Measurements from ENCODE around the gene MCRS1. TPM values are rescaled to one million over a fixed set of nuclear protein-coding genes. Genes with fewer than 3 reads are reported as not detected.
"Not testable (repeated sequence)": the region's sequence is repeated elsewhere in the genome, so short reads cannot be mapped to it uniquely, and the experiment has no call there.

Gene MCRS1
- total RNA-seq, 1 donor from 2014 or later = 90.8 TPM

DNA sequence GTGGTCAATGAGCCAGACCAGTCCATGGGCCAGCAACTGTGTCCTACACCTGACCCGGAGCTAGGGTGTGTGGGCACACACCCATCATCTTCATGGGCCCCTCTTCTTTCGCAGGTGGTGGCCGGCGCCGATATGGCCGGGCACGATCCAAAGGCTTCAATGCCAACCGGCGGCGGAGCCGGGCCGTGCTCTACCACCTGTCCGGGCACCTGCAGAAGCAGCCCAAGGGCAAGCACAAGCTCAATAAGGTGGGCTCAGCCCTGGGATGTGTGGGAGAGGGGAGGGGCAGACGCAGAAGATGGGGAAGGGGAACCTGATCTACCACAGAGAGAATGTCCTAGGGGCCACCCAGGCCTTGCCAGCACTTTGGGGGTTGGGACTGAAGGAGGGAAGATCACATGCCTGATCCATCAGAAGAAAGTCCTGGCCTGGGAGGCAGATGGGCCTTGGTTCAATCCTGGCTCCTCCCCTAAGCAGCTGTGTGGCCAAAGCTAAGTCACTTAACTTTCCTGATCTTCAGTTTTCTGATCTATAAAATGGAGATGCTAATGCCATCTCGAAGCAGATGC lies 25.3 kb downstream of the MCRS1 start:
- intact Hi-C loops (cut with micrococcal nuclease) = no loop called here

DNA sequence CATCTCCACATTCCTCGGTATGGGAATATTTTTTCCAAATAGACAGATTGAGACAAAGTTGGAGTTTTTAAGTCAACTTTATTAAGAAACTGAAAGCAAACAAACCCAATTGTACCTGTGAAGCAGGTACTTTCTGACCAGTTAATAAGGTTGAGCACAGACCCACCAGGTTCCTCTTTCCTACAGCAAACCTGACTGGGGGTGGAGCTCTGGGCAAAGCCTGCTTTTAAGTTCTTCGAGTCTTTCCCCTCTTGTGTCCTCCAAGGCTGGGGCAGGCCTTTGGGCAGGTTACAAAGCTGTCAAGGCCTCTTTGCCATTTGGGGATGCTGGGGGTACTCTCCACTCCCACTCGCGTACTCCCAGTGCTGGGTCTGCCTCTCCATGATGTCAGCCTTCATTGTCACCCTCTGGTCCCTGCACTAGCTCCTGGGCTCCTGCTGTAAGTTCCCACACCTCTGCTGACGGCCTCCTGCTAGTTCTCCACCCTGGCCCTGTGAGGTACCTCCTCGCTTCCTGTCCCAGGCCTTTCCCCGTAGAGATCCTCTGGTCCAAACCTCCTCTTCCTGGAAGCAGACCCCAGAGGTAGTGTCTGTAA lies 25.9 kb downstream of the MCRS1 start:
- intact Hi-C loops (cut with micrococcal nuclease) = no loop called here

DNA sequence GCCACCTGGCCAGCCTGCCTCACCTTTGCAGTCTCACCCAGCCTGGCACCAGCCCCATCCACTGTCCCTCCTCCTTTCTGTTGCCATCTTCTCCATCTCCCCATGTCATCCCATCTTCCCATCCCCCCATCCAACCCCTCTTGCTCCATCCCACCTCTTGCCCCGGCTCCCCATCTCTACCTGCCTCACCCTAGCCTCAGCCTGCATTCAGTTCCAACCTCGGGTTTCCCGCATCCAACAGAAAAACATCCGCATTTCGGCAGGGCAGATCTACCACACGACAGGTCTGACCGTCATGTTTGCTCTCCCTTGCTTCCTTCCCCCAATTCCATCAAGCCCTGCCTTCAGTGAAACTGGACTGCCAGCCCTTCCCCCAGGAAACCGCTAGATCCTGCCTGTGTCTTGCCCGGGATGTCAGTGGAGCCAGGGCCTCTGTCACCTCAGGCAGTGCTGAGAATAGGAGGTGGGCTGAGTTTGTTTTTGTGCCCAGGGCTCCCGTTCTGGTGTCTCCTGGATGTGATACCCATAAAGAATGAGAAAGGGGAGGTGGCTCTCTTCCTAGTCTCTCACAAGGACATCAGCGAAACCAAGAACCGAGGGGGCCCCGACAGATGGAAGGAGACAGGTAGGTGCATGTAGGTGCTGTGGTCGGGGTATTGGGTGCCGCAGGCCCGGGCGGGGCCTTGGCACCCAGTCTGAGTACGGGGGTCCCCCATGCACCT lies 26.6 kb downstream of the MCRS1 start:
- intact Hi-C loops (cut with micrococcal nuclease) = no loop called here

DNA sequence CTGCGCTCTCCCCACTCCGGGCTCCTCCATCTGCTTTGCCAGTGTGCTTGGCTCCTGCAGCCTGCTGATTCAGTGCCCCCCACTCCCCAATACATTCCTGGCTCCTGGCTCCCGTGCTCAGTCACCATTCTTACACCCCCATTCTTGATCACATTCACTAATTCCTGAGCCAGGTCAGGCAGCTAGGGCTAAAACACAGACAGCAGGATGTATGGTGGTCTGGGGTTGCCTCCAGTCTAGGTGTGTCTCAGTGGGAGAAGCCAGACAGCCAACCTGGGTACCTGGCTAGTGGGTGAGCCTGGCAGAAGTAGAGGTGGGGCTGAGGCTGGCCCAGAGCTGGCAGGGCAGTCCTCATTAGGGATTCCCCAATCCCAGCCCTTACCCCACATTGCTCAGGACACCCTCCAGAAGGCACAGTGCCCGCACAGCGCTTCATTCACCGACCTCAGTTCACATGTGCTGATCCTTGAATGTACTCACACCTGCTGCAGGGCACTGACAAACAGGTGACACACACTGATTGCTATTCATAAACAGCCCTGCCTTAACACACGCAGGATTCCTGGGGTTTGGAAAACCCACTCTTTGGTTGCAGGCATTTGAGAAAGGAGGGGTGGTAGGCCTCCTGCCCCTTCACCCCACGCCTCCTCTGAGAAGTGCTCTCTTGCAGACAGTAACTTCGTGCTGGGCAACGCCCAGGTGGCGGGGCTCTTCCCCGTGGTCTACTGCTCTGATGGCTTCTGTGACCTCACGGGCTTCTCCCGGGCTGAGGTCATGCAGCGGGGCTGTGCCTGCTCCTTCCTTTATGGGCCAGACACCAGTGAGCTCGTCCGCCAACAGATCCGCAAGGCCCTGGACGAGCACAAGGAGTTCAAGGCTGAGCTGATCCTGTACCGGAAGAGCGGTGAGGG lies 27.5 kb downstream of the MCRS1 start:
- intact Hi-C loops (cut with micrococcal nuclease) = no loop called here

DNA sequence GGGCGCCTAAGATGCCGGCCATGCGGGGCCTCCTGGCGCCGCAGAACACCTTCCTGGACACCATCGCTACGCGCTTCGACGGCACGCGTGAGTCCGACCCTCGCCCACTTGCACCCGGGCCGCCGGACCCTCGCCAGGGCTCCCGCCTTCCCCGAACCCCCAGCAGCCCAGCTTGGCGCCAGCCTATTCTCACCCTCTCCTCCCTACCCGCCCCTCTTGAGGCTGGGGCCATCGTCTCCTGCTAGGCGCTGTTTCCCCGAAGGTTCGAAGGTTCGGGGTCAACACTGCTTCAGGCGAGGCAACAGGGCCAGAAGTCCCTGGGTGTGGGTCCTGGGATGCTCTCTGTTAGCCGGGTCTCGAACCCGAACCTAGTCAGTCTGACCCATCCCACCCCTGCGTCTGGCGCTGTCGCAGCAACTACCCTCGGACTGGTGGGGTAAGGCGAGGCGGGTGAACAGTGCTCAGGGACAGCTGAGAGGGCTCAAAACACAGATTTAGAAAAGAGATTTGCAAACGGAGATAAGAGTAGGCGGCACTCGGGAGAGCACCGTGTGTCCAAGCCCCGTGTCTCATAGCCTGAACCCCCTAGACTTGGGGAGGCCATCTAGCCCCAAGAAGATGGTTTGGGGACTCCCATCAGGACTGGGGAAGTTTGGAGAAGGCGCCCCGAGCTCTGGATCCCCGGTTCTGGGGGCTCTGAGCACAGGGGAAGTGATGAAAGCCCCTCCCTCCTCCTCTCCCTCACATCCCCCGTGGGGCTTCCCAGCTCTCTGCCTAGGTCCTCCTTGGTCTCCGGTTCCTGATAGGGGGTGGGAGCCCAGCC lies 28.3 kb downstream of the MCRS1 start:
- intact Hi-C loops (cut with micrococcal nuclease) = loop anchor here (2.0 to 5.0 kb wide), 2 partner anchors 83 to 181 kb away; partner anchors contain the start of gene PRPF40B

DNA sequence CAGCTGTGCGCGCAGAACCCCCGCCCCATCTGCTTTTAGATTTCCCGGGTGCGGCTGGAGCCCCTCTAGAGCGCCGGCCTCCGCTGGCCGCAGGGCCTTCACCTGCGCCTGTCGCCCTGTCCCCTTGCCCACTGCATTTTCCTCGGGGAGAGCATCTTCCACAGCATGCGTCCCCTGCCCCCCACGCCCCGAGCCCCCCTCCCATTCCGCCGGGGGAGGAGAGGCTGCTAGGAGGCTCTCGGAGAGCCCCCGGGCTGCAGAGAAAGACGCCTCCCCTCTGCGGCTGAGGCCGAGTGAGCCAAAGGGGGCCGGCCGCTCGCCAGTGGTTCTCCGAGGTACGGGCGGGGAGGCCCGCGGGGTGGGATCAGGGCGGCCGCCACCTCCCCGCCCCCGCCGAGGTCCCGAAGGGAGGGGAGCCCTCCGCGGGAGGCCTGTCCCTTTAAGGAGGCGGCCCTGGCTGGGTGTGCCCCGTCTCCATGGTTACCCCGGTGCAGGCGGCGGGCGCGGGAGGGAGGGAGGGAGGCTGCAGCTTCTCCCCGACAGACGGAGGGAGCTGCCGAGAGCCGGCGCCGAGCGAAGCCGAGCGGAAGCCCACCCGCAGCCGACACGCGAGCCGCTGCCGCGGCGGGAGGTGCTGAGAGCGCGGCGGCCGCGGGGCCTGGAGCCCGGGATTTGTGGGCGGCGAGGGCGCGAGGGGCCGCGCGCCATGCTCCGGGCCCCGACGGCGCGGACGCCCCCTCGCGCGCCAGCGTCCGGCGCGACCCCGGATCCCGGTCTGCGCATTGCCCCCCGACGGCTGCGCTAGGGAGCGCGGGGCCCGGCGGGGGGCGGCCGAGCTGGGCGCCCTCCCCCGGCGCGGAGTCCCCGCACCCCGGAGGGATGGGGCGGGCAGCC lies 29.2 kb downstream of the MCRS1 start, which contains the start of gene KCNH3:
KCNH3 (plus strand) TSS at position 521 of the 894 bp plus-strand sequence. CDS start 387 bp downstream, outside the sequence.
- intact Hi-C loops (cut with micrococcal nuclease) = loop anchor here (1.0 to 5.0 kb wide), 3 partner anchors 30 to 180 kb away; partner anchors contain the start of genes MCRS1 and PRPF40B

DNA sequence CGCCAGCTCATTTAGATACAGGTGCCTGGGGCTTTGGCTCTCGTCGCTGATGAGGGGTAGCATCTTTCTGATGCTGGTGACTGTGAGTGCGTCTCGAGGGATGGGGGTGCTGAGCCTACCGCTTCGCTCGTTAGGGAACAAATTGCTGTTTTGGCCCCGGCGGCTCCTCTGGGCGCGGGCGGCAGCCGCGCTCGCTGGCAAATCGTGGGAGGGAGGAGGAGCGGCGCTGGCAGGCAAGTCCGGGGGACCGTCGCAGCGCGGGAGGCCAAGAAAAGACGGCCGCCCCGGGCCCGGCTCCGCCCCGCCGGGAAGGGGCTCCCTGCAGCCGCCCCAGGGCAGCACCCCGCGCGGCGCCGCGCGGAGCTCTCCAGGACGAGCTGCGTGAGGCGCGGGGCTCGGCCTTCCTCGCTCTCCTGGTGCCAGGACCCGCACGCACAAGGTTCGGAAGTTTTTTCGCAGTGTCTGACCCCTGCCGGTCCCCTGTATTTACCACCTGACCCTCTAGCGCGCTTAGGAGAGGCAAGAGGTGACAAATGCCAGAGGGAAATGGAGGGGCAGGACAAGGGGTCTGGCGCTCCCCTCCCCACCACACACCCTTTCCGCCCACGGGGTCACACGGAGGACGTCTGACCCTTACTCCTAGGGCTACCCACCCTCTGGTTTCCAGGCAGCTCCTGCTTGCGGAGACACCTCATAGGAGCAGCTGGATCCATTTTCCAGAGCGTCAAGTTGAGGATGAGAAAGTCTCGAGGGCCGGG lies 30.0 kb downstream of the MCRS1 start:
- intact Hi-C loops (cut with micrococcal nuclease) = loop anchor here (1.0 to 5.0 kb wide), 3 partner anchors 30 to 179 kb away; partner anchors contain the start of genes MCRS1 and PRPF40B

DNA sequence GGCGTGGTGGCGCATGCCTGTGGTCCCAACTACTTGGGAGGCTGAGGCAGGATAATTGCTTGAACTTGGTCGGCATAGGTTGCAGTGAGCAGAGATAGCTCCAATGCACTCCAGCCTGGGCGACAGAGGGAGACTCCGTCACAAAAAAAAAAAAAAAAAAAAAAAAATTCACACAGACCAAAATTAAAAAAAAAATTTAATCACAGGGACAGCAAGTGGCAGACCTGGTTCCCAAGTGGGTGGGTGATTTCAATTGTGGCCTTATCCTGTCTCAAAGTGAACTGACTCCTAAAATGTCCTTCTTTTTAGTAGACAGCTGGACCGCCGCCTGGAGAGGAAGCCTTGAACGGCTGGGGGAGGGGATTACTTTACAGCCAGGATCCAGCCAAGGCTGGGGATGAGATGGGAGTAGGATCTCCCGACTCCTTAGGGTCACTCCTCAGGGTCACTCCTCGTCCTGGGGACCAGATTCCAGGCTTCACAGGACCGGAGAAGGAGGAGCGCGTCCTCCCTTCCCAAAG lies 30.7 kb downstream of the MCRS1 start:
- intact Hi-C loops (cut with micrococcal nuclease) = loop anchor here (5.0 kb wide), 1 partner anchor 85 kb away; the partner anchor contains the start of gene PRPF40B

DNA sequence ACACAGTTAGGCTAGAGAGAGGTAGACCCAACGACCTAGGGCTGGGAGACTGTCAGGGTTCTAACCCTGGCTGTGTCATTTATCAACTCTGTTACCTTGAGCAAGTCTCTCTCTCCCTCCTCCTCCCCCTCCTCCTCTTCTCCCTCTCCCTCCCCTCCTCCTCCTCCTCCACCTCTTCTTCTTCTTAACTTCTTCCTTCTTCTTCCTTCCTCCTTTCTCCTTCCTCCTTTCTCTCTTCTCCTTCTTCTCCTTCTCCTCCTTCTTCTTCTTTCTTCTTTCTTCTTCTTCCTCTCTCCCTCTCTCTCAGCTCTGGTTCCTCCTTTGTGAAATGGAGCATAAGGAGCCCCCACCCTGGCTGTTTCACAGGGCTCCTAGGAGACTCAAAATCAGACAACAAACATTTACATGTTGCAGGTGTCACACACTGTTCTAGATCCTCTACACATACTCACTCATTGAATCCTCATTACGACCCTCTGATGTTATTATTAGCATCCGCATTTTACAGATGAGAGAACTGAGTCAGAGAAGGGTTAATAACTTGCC lies 31.3 kb downstream of the MCRS1 start:
- intact Hi-C loops (cut with micrococcal nuclease) = loop anchor here (5.0 kb wide), 1 partner anchor 86 kb away; the partner anchor contains the start of gene PRPF40B

DNA sequence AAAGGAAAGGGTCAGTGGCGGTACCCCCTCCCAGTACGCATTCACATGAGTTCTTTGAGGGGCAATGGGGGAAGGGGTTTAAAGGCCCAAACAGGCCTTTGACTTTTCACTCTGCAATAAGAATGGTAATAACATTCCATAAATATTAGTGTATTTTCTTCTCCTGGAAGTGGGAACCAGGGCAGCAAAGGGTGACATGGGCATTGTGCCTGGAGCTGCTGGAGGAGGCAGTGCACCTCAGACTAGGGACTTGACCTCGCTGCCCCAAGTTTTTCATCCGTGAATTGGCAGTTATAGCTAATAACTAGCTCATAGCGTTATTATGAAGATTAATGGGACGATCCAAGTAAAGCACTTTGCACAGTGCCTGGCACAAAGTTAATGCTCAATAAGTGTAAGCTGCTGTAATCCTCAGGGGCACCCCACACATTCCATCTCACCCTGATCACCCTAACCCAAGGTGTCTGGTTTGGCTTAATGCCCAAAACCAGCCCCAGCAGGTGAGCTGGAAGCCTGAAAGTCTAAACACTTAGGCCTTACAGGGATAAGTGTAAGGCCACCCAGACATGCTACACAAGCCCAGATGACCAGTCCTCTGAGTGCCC lies 31.9 kb downstream of the MCRS1 start:
- intact Hi-C loops (cut with micrococcal nuclease) = loop anchor here (5.0 kb wide), 1 partner anchor 86 kb away; the partner anchor contains the start of gene PRPF40B

DNA sequence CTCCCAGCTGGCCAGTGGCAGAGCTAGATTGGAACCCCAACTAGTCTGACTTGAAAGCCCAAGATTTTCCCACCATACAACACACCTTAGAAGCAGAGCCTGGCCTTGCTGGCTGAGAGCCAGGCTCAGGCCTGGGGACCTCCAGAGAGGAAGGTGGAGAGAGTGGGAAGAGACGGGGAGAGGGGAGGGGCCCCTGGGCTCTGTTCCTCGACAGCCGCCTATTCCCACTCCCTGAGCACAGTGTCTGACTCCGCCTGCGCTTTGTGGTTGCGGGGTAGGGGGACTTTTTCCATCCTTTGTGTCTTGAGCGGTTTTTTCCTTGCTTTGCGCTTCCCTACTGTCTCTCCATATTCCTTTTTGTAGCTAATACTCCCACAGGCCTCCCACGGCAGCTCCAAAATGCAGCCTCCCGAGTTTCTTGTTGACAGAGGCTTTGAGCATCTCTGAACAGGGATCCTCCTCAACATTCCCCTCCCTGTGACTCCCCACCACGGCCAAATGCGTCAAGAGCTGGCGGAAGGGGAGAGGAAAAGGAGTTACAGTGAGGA lies 33.1 kb downstream of the MCRS1 start:
- intact Hi-C loops (cut with micrococcal nuclease) = loop anchor here (5.0 kb wide), 1 partner anchor 87 kb away; the partner anchor contains the start of gene PRPF40B

DNA sequence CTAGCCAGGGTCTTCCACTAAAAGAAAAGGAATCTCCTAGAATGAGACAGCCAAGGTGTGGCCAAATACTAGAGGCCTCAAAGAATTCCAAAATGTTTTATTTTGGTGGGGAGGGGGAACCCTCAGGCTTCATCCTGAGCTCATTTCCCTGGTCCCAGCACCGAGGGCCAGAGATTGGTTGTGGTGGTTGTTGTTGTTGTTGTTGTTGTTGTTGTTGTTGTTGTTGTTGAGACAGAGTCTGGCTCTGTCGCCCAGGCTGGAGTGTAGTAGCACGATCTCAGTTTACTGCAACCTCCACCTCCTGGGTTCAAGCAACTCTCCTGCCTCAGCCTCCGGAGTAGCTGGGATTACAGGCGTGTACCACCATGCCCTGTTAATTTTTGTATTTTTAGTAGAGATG lies 33.8 kb downstream of the MCRS1 start:
- intact Hi-C loops (cut with micrococcal nuclease) = not testable (repeated sequence)

DNA sequence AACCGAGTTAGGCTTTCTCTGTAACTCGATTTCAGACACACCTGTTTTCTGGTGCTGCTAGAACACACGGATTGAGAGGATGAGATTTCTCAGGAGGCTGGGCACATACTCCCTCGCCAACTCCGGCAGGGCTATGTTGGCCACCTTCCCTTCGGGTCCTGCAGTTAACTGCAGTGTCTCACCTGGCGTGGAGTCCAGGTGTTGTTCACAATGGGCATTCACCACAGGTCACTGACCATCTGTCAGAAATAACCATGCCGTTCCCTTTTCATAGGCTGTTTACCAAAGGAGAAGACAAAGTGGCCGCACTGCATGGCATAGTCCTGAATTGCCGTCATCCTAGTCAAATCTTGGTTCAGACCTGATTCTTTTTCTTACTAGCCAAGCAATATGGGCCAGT lies 34.6 kb downstream of the MCRS1 start:
- intact Hi-C loops (cut with micrococcal nuclease) = no loop called here

DNA sequence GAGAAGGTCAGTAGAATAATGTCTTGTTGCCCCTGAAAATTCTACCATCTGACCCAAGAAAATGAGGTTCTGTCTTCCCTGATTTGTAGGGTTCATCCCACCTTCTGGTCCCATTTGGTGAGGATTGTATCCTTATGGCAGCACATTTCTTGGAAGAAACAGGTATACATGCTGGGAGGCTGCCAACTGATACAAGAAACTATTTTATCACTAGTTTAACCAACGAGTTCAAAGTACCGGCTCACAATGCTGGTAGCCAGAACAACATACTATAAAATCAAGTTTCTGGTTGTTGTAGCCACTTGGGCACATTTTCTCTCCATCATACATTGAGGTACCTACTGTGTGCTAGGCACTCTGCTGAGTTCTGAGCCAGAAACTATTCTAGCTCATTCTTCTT lies 36.2 kb downstream of the MCRS1 start:
- intact Hi-C loops (cut with micrococcal nuclease) = no loop called here

DNA sequence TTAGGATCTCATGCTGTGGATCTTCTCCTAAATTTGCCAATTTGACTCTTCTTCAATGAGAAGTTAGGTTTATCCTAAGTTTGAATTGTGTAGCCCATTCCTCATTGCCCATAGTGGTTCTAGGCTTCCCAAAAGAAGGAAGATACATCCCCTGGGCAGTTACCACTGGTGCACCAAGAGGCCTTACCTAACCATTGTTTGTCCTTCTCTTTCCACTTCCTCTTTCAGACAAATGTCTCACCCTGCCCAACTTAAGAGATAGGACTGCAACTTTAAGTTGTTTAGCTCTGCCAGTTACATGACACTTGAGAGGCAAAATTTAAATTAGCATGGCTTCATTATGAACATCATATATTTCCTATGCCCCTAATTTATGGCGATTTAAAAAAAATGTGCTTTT lies 38.5 kb downstream of the MCRS1 start:
- intact Hi-C loops (cut with micrococcal nuclease) = no loop called here

DNA sequence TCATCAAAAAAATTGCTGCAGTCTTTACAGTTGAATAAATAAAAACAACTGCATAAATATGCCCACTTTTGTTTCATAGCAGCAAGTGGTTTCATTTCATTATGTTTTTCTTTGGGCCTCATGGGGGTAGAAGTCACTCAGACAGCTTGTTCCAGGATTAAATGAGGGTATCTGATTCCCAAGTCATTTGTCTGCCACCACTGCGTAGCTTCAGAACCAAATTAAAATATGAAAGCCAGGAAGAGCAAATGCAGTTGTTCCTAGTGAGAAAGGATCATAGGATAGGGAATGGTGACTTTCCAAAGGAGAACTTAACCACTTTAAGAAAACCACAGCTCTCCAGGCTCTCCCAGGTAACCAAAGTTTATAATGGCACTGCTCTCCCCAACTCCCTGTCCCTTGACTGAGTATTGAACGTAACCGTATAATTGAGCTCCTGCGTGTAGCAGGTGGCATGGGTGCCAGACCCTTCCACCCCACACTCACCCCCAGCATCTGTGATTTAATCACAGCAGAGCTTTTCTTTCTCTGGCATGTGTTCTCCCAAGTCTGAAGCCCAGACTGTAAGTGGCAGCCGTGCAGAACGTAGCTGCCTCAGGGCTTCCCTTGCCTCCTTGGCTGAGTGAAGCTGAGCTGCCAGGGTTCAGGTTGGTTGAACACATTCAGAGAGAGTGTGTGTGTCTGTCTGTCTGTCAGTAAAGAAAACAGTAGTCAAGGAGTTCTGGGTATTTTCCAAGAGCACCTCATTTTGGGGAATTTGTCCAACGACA lies 40.4 kb downstream of the MCRS1 start:
- intact Hi-C loops (cut with micrococcal nuclease) = no loop called here
